Measurements from ENCODE around the gene DEPP1. TPM values are rescaled to one million over a fixed set of nuclear protein-coding genes. Genes with fewer than 3 reads are reported as not detected.

Gene DEPP1
- total and polyA plus RNA-seq, 2 donors (not counting 1 experiment from before 2014, with no cell fraction given), result not detected

DNA sequence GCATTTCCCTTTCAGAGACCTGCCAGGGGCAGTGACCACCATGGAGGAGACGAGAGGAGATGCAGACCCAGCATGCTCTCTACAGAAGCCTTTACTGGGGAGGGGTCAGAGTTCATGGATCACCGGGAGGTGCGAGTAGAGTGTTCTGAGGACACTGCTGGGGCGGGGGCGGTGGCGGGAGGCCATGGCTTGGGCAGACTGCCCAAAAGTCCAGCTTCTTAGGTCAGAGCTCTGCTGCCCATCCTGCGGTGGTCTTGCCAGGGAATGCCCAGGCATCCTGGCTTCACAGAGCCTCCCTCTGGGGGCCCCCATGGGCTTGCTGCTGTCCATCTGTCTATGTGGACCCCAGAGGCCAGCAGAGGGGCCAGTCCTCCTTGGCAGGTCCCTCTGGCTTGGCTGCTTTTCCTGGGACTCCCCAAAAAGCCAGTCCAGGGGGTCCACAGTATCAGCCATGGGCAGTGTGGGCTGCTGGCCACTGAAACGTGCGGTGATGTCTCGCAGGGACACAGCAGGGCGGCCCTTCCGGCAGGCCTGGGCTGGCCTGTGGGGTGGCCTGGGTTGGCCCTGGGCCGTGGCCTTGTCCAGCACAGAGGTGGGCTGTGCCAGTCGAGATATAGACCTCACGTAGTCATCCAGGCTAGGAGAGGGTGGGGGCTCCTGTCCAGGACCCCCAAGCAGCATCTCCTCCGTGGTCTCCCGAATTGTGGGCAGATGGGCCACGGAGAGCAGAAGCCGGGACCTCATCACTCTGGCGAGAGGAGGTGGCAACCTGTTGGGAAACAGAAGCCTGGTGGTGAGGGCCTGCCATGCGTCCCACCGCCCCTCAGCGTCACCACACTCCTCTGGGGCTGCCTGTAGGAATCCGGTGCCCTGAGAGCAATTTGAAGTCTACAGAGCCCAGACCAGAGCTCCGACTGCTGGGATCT, 1.1 kb downstream of the DEPP1 start:
- no peaks in the 10 kb centered on the region for H3K9me3 Mint-ChIP-seq (ENCODE audit: insufficient read depth)
- no peak for DNase-seq
- no peak overlapping the region for H3K9ac ChIP-seq (ENCODE audit: low read length)
- POLR2A ChIA-PET, result interaction anchor here (1.3 kb wide), 1 partner anchor 44 kb away, joined by 4 read pairs; no protein-coding TSS in a partner anchor
- intact Hi-C loops (cut with micrococcal nuclease), result no loop called here
- 67% methylated on average over 25 of the region's 25 CpGs for WGBS (ENCODE audit: insufficient coverage)
- H3K27ac Mint-ChIP-seq, result no peak overlapping the region
- no peak overlapping the region for H3K27ac ChIP-seq (ENCODE audit: low read length in 2 of 2)
- no peaks in the 10 kb centered on the region for H4K20me1 ChIP-seq (ENCODE audit: control insufficient read depth, insufficient read depth, low read length, poor library complexity, severe bottlenecking)
- ATAC-seq (ENCODE audit: low read depth), result no peak
- no peaks in the 10 kb centered on the region for H3K27me3 Mint-ChIP-seq
- TF ChIP-seq EZH2 (IDR thresholded peaks at IDR 0.05; ENCODE audit: borderline replicate concordance, insufficient read depth, low read depth, low read length, poor library complexity, severe bottlenecking), result no peak
- TF ChIP-seq, protein P1, sequence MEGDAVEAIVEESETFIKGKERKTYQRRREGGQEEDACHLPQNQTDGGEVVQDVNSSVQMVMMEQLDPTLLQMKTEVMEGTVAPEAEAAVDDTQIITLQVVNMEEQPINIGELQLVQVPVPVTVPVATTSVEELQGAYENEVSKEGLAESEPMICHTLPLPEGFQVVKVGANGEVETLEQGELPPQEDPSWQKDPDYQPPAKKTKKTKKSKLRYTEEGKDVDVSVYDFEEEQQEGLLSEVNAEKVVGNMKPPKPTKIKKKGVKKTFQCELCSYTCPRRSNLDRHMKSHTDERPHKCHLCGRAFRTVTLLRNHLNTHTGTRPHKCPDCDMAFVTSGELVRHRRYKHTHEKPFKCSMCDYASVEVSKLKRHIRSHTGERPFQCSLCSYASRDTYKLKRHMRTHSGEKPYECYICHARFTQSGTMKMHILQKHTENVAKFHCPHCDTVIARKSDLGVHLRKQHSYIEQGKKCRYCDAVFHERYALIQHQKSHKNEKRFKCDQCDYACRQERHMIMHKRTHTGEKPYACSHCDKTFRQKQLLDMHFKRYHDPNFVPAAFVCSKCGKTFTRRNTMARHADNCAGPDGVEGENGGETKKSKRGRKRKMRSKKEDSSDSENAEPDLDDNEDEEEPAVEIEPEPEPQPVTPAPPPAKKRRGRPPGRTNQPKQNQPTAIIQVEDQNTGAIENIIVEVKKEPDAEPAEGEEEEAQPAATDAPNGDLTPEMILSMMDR (IDR thresholded peaks at IDR 0.05), result no peak
- peak overlapping the region; percentile 20 for H2AFZ ChIP-seq (ENCODE audit: insufficient read depth, low read depth, low read length, poor library complexity, severe bottlenecking)
- H3K79me2 ChIP-seq (ENCODE audit: control insufficient read depth, insufficient read depth, low read length), result no peaks in the 10 kb centered on the region
- H3K4me3 ChIP-seq (ENCODE audit: control extremely low read depth in 1 of 5, extremely low read depth in 1 of 5, insufficient read depth in 1 of 5, low read depth in 2 of 5, low read length in 4 of 5), result no peak overlapping the region
- peaks cover 23% of the 10 kb centered on the region for H3K4me1 Mint-ChIP-seq
- H3K27me3 ChIP-seq (replicated peaks in 1 of 4; ENCODE audit: control extremely low read depth in 1 of 4, control insufficient read depth in 3 of 4, insufficient read depth in 4 of 4, low read length in 3 of 4), result peaks cover 0 to 9% (median 0%) of the 10 kb centered on the region in 4 experiments
- H3K4me1 ChIP-seq (ENCODE audit: control insufficient read depth in 2 of 2, insufficient read depth in 2 of 2, low read length in 2 of 2), result peaks cover 20 to 35% of the 10 kb centered on the region in 2 donors
- no peaks in the 10 kb centered on the region for H3K36me3 ChIP-seq (replicated peaks in 1 of 2; ENCODE audit: control extremely low read depth in 1 of 2, control insufficient read depth in 1 of 2, extremely low read depth in 1 of 2, insufficient read depth in 2 of 2, low read length in 1 of 2)
- H3K4me2 ChIP-seq (replicated peaks; ENCODE audit: low read depth, low read length, poor library complexity, severe bottlenecking), result no peak overlapping the region
- no peaks in the 10 kb centered on the region for H3K9me3 ChIP-seq (ENCODE audit: control extremely low read depth in 1 of 3, control insufficient read depth in 2 of 3, insufficient read depth in 1 of 3, low read length in 2 of 3)
- CTCF ChIA-PET, result interaction anchor here (1.0 to 9.0 kb wide), 5 partner anchors 9 to 45 kb away, joined by 3 to 93 read pairs (median 3); no protein-coding TSS in a partner anchor
- H3K4me3 Mint-ChIP-seq, result no peak overlapping the region
